ENCODE measurements around the gene MYRIP. TPM values are rescaled to one million over a fixed set of nuclear protein-coding genes. Genes with fewer than 3 reads are reported as not detected.

The MYRIP gene
- polyA plus RNA-seq, 3 donors, result not detected

DNA sequence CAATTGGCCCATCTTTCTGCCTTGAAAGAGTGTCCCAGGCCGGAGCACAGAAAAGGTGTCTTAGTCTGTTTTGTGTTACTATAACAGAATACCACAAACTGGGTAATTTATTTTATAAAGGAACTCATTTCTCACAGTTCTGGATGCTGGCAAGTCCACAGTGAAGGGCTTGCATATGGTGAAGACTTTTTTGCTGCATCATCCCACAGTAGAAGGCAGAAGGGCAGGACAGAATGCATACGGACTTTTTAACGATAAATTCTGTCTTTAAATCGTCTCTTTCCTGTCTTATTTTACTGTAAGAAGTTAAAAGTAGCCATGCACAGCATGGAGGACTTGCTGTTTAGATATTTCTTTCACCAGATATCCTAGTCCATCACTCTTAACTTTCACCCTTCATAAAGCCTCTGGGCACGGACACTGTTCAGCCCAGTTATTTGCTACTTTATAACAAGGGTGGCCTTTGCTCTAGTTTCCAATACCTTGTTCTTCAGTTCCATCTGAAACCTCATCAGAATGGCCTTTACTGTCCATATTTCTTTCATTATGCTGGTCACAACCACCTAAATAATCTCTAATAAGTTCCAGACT is 489.8 kb downstream of the MYRIP start:
- H3K4me3 ChIP-seq (replicated peaks in 1 of 3; ENCODE audit: low read depth in 2 of 3, low read length in 3 of 3), result peak overlapping the region in 1 of 3 experiments; percentile 37
- H3K4me1 Mint-ChIP-seq, result peaks cover 45% of the 10 kb centered on the region
- no peaks in the 10 kb centered on the region for H3K9me3 ChIP-seq (replicated peaks in 1 of 2; ENCODE audit: control insufficient read depth in 1 of 2, insufficient read depth in 1 of 2, low read length in 2 of 2)
- H3K9me3 Mint-ChIP-seq, result peaks cover 0 to 3% (median 0%) of the 10 kb centered on the region in 7 donors
- no peak for DNase-seq
- H3K4me2 ChIP-seq (replicated peaks; ENCODE audit: extremely low read depth, low read length, poor library complexity, severe bottlenecking), result peak overlapping the region; percentile 37
- peak overlapping the region in 1 of 2 donors; percentile 46 for H3K4me3 Mint-ChIP-seq
- no peaks in the 10 kb centered on the region for H3K79me2 ChIP-seq (ENCODE audit: insufficient read depth, low read length)
- no peaks in the 10 kb centered on the region for H3K27me3 ChIP-seq (ENCODE audit: control insufficient read depth in 2 of 2, insufficient read depth in 2 of 2, low read length in 2 of 2)
- intact Hi-C loops (cut with micrococcal nuclease), result no loop called here
- H3K27me3 Mint-ChIP-seq (ENCODE audit: low read depth in 3 of 3), result peaks cover 0 to 1% (median 0%) of the 10 kb centered on the region in 3 donors
- 81% methylated on average over 1 of the region's 5 CpGs for WGBS (ENCODE audit: insufficient coverage)
- no peak overlapping the region for H2AFZ ChIP-seq (ENCODE audit: insufficient read depth, low read depth, low read length, poor library complexity, severe bottlenecking)
- peak overlapping the region in 1 of 2 donors; percentile 58 for H3K27ac ChIP-seq (ENCODE audit: low read depth in 1 of 2, low read length in 2 of 2)
- no peaks in the 10 kb centered on the region for H4K20me1 ChIP-seq (ENCODE audit: insufficient read depth, low read length)
- H3K36me3 ChIP-seq (replicated peaks in 1 of 2; ENCODE audit: control insufficient read depth in 1 of 2, insufficient read depth in 2 of 2, low read length in 2 of 2), result no peaks in the 10 kb centered on the region
- TF ChIP-seq, protein P1, sequence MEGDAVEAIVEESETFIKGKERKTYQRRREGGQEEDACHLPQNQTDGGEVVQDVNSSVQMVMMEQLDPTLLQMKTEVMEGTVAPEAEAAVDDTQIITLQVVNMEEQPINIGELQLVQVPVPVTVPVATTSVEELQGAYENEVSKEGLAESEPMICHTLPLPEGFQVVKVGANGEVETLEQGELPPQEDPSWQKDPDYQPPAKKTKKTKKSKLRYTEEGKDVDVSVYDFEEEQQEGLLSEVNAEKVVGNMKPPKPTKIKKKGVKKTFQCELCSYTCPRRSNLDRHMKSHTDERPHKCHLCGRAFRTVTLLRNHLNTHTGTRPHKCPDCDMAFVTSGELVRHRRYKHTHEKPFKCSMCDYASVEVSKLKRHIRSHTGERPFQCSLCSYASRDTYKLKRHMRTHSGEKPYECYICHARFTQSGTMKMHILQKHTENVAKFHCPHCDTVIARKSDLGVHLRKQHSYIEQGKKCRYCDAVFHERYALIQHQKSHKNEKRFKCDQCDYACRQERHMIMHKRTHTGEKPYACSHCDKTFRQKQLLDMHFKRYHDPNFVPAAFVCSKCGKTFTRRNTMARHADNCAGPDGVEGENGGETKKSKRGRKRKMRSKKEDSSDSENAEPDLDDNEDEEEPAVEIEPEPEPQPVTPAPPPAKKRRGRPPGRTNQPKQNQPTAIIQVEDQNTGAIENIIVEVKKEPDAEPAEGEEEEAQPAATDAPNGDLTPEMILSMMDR (IDR thresholded peaks at IDR 0.05), result no peak
- H3K36me3 Mint-ChIP-seq, result peaks cover 0 to 3% of the 10 kb centered on the region in 2 donors
- H3K27ac Mint-ChIP-seq, result peak overlapping the region; percentile 87 to 97 (median 91)
- H3K9ac ChIP-seq (ENCODE audit: insufficient read depth, low read length, poor library complexity, severe bottlenecking), result no peak overlapping the region
- peaks cover 35 to 44% of the 10 kb centered on the region in 2 donors for H3K4me1 ChIP-seq (ENCODE audit: control insufficient read depth in 1 of 2, insufficient read depth in 2 of 2, low read length in 2 of 2)

DNA sequence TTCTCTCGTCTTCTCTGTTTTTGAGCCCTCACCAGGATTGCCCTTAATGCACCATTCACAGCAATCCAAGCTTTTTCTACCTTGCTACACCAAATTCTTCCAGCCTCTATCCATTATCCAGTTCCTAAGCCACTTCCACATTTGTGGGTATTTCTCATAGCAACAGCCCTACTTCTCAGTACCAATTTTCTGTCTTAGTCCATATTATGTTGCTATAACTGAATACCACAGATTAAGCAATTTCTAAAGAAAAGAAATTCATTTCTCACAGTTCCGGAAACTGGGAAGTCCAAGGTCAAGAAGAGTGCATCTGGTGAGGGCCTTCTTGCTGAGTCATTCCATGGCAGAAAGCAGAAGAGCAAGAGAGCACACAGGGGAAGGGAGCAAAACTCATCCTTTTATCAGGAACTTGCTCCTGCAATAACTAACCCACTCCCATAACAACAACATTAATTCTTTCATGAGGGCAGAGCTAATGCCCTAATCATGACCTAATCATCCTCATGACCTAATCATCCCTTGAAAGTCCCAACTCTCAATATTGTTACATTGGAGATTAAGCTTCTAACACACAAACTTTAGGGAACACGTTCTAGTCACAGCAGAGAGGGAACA is 490.4 kb downstream of the MYRIP start:
- peak; percentile 90 to 99 (median 93) for DNase-seq
- Mint-ChIP-seq H3K27me3 (ENCODE audit: low read depth in 3 of 3) (peaks cover 0 to 1% (median 0%) of the 10 kb centered on the region in 3 donors), H3K36me3 (peaks cover 0 to 1% of the 10 kb centered on the region in 2 donors), H3K27ac (peak overlapping the region; percentile 87 to 97 (median 91)), H3K4me1 (peaks cover 45% of the 10 kb centered on the region), H3K4me3 (peak overlapping the region; percentile 14 to 46), H3K9me3 (peaks cover 0 to 3% (median 0%) of the 10 kb centered on the region in 7 donors)
- intact Hi-C loops (cut with micrococcal nuclease), result loop anchor here in 1 of 2 donors (2.0 kb wide), 1 partner anchor 69 kb away; no protein-coding TSS in a partner anchor
- no peak overlapping the region for H3K9ac ChIP-seq (ENCODE audit: insufficient read depth, low read length, poor library complexity, severe bottlenecking)
- H3K27ac ChIP-seq (ENCODE audit: low read depth in 1 of 2, low read length in 2 of 2), result peak overlapping the region in 1 of 2 donors; percentile 58
- 50% methylated on average over 1 of the region's 3 CpGs for WGBS (ENCODE audit: insufficient coverage)
- H3K9me3 ChIP-seq (replicated peaks in 1 of 2; ENCODE audit: control insufficient read depth in 1 of 2, insufficient read depth in 1 of 2, low read length in 2 of 2), result no peaks in the 10 kb centered on the region
- H3K36me3 ChIP-seq (replicated peaks in 1 of 2; ENCODE audit: control insufficient read depth in 1 of 2, insufficient read depth in 2 of 2, low read length in 2 of 2), result no peaks in the 10 kb centered on the region
- H3K4me2 ChIP-seq (replicated peaks; ENCODE audit: extremely low read depth, low read length, poor library complexity, severe bottlenecking), result peak overlapping the region; percentile 37
- TF ChIP-seq, protein P1 (IDR thresholded peaks at IDR 0.05), result no peak
- peak overlapping the region in 1 of 3 experiments; percentile 37 for H3K4me3 ChIP-seq (replicated peaks in 1 of 3; ENCODE audit: low read depth in 2 of 3, low read length in 3 of 3)
- H3K4me1 ChIP-seq (ENCODE audit: control insufficient read depth in 1 of 2, insufficient read depth in 2 of 2, low read length in 2 of 2), result peaks cover 35 to 44% of the 10 kb centered on the region in 2 donors
- H2AFZ ChIP-seq (ENCODE audit: insufficient read depth, low read depth, low read length, poor library complexity, severe bottlenecking), result no peak overlapping the region
- no peaks in the 10 kb centered on the region for H3K79me2 ChIP-seq (ENCODE audit: insufficient read depth, low read length)
- H4K20me1 ChIP-seq (ENCODE audit: insufficient read depth, low read length), result no peaks in the 10 kb centered on the region
- H3K27me3 ChIP-seq (ENCODE audit: control insufficient read depth in 2 of 2, insufficient read depth in 2 of 2, low read length in 2 of 2), result no peaks in the 10 kb centered on the region
